Epithelial cell of proximal tubule (primary cell): Measurements from ENCODE around the gene OR2AE1. TPM values are rescaled to one million over a fixed set of nuclear protein-coding genes. Genes with fewer than 3 reads are reported as not detected.

Source experiments
- DNase-seq: peaks from one replicate; pipeline ENCODE4 v3.0.0-alpha.2; 2011; ENCODE audit warnings: low read depth
- H3K4me3 ChIP-seq: 2 replicates; pipeline ENCODE4 v1.5.1; 2011; ENCODE audit warnings: low read depth, mild to moderate bottlenecking, low read length
- CTCF ChIP-seq: conservative IDR thresholded peaks from 2 replicates; pipeline ENCODE4 v1.5.1; 2012; ENCODE audit warnings: low read depth, mild to moderate bottlenecking, low read length
- total RNA-seq: library from RNA; depleted of rRNA; stranded (reverse); fragments of >200 nt; gene quantifications from 2 replicates; pipeline ENCODE4 v1.2.3, GENCODE V29; 2015

The OR2AE1 gene
- total RNA-seq, 1 donor from 2014 or later, result not detected

- no peak for DNase-seq
- TF ChIP-seq CTCF, result no peak
- no peak overlapping the region for H3K4me3 ChIP-seq
Observed at GRCh38 chr7:99828811-99829210, 48.0 kb downstream of the OR2AE1 start.

GRCh38 chr7:99827040-99827778 lies 49.6 kb downstream of the OR2AE1 start:
- DNase-seq, result peak; percentile 47
- no peak overlapping the region for H3K4me3 ChIP-seq
- no peak for TF ChIP-seq CTCF

Other genes with a start within 250 kb of the OR2AE1 start
- gene CYP3A5, start 197.0 kb downstream of the OR2AE1 start, total RNA-seq, result 0.75 TPM in 1 of 2 replicates, not detected in the other
- gene CYP3A7, start 141.8 kb downstream of the OR2AE1 start, total RNA-seq, result 0.12 TPM in 1 of 2 replicates, not detected in the other
- gene CYP3A4, start 92.8 kb downstream of the OR2AE1 start, total RNA-seq, result not detected in 2 replicates
- not detected in 2 replicates for gene CYP3A43, start 49.0 kb downstream of the OR2AE1 start, total RNA-seq
- 8.4 and 18.7 TPM in 2 replicates for gene TRIM4, start 42.5 kb upstream of the OR2AE1 start, total RNA-seq
- not detected in 2 replicates for gene GJC3, start 52.6 kb upstream of the OR2AE1 start, total RNA-seq
- not detected in 2 replicates for gene AZGP1, start 99.0 kb upstream of the OR2AE1 start, total RNA-seq
- gene ZKSCAN1, start 138.6 kb upstream of the OR2AE1 start, total RNA-seq, result 7.6 and 10.6 TPM in 2 replicates
- gene ZSCAN21, start 172.7 kb upstream of the OR2AE1 start, total RNA-seq, result 2.4 and 10.7 TPM in 2 replicates
- 16.6 and 20.3 TPM in 2 replicates for gene ZNF3, start 204.7 kb upstream of the OR2AE1 start, total RNA-seq
- gene COPS6, start 211.9 kb upstream of the OR2AE1 start, total RNA-seq, result 39.9 and 73.2 TPM in 2 replicates
- 188 and 355 TPM in 2 replicates for gene MCM7, start 224.4 kb upstream of the OR2AE1 start, total RNA-seq
- gene AP4M1, start 224.6 kb upstream of the OR2AE1 start, total RNA-seq, result 11.5 and 25.2 TPM in 2 replicates
- gene TAF6, start 242.3 kb upstream of the OR2AE1 start, total RNA-seq, result 62.8 and 73.6 TPM in 2 replicates
- 8.8 and 10.1 TPM in 2 replicates for gene CNPY4, start 242.6 kb upstream of the OR2AE1 start, total RNA-seq
- gene MBLAC1, start 249.9 kb upstream of the OR2AE1 start, total RNA-seq, result 2.6 and 3.7 TPM in 2 replicates